Keratinocyte (primary cell): ENCODE measurements around the gene CAV2.

Source experiments
- EZH2 ChIP-seq: IDR thresholded peaks from one replicate; pipeline ENCODE4 v1.6.1; 2012; ENCODE audit warnings: inconsistent platforms, mild to moderate bottlenecking, low read length, moderate library complexity
- TF ChIP-seq, protein P1 (sequence below), 3 experiments: IDR thresholded peaks in 1 of 3; conservative IDR thresholded peaks in 1 of 3; optimal IDR thresholded peaks in 1 of 3; 2 replicates in 2 of 3; 3 replicates in 1 of 3; pipeline versions ENCODE3 to v1.5.1; 2011; ENCODE audit warnings: low read length in 3 of 3, mild to moderate bottlenecking in 3 of 3, moderate library complexity in 2 of 3, control low read depth in 1 of 3, inconsistent platforms in 1 of 3; ENCODE audit not compliant: insufficient read depth in 2 of 3; ENCODE audit errors: extremely low read depth in 1 of 3

DNA sequence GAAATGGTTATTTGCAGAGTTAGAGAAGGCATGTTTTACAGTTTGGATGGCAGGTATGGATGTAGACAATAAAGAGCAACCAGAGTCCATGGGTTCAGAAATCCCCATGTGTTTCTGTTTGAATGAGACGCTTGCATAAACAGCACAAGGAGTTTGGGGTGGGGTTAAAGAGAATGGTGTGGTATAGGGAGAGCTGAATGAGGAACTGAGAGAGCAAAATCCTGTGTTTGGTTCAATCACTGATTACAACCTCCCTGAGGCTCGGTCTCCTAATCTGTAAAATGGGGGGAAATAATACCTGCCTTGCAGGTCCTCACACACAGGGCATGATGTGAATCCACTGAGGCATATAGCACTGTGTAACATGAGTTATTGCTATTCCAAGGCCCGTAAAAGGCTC is 49.0 kb downstream of the CAV2 start:
- TF ChIP-seq, protein P1, sequence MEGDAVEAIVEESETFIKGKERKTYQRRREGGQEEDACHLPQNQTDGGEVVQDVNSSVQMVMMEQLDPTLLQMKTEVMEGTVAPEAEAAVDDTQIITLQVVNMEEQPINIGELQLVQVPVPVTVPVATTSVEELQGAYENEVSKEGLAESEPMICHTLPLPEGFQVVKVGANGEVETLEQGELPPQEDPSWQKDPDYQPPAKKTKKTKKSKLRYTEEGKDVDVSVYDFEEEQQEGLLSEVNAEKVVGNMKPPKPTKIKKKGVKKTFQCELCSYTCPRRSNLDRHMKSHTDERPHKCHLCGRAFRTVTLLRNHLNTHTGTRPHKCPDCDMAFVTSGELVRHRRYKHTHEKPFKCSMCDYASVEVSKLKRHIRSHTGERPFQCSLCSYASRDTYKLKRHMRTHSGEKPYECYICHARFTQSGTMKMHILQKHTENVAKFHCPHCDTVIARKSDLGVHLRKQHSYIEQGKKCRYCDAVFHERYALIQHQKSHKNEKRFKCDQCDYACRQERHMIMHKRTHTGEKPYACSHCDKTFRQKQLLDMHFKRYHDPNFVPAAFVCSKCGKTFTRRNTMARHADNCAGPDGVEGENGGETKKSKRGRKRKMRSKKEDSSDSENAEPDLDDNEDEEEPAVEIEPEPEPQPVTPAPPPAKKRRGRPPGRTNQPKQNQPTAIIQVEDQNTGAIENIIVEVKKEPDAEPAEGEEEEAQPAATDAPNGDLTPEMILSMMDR (optimal IDR thresholded peaks at IDR 0.05 in 1 of 3, IDR thresholded peaks at IDR 0.05 in 1 of 3, conservative IDR thresholded peaks at IDR 0.05 in 1 of 3; ENCODE audit: extremely low read depth in 1 of 3, insufficient read depth in 2 of 3, low read length in 3 of 3) = no peak
- no peak for TF ChIP-seq EZH2
